NCI-H2171 treated with DMSO at 0.1 percent for 48 hours (cell line): ENCODE data around the gene KCNQ1OT1.

ENCODE experiments used
- DNase-seq: peaks from one replicate; lab custom pipeline; 2025; lab: John Stamatoyannopoulos, UW

KCNQ1OT1 gene

GRCh38 chr11:2701898-2702434 is 2.2 kb upstream of the KCNQ1OT1 start:
- DNase-seq = no peak

GRCh38 chr11:2701230-2701629 is 1.4 kb upstream of the KCNQ1OT1 start:
- DNase-seq = no peak

GRCh38 chr11:2700415-2701211 is 819 bp upstream of the KCNQ1OT1 start:
- DNase-seq = no peak

GRCh38 chr11:2699185-2699530 is 636 bp downstream of the KCNQ1OT1 start:
- DNase-seq = no peak

GRCh38 chr11:2698386-2699184 is 1.2 kb downstream of the KCNQ1OT1 start:
- no peak for DNase-seq

- no peak for DNase-seq
Observed at GRCh38 chr11:2697866-2698265, 1.9 kb downstream of the KCNQ1OT1 start.

GRCh38 chr11:2696455-2696854 is 3.3 kb downstream of the KCNQ1OT1 start:
- no peak for DNase-seq

GRCh38 chr11:2694995-2695939 is 4.5 kb downstream of the KCNQ1OT1 start:
- no peak for DNase-seq

GRCh38 chr11:2694495-2694894 is 5.3 kb downstream of the KCNQ1OT1 start:
- DNase-seq = no peak

GRCh38 chr11:2693271-2694261 is 6.2 kb downstream of the KCNQ1OT1 start:
- DNase-seq = no peak

GRCh38 chr11:2691991-2692875 is 7.6 kb downstream of the KCNQ1OT1 start:
- no peak for DNase-seq

GRCh38 chr11:2691355-2691761 is 8.4 kb downstream of the KCNQ1OT1 start:
- no peak for DNase-seq

GRCh38 chr11:2690596-2691354 is 9.0 kb downstream of the KCNQ1OT1 start:
- DNase-seq = no peak

- DNase-seq = no peak
Observed at GRCh38 chr11:2689651-2690575, 9.9 kb downstream of the KCNQ1OT1 start.

- DNase-seq = no peak
Observed at GRCh38 chr11:2688381-2689231, 11.2 kb downstream of the KCNQ1OT1 start.

- DNase-seq = no peak
Observed at GRCh38 chr11:2687782-2688191, 12.0 kb downstream of the KCNQ1OT1 start.

- no peak for DNase-seq
Observed at GRCh38 chr11:2687223-2687530, 12.6 kb downstream of the KCNQ1OT1 start.
